ENCODE results near the gene ASPA.
"Not testable (repeated sequence)": the region's sequence is repeated elsewhere in the genome, so short reads cannot be mapped to it uniquely, and the experiment has no call there.

ASPA gene
- 0 reads per million in 4 experiments for total RNA-seq

GRCh38 chr17:3475812-3476610 is at the start of gene ASPA:
TSS of gene ASPA (plus strand) at chr17:3475997. CDS start at chr17:3476160, 163 bp downstream.
- DNase-seq, result no peak

GRCh38 chr17:3433215-3433614 is 42.6 kb upstream of the ASPA start:
- DNase-seq, result not testable (repeated sequence)

- DNase-seq, result no peak
These were observed 42.1 kb upstream of the ASPA start, which contains the start of gene OR1E2 for GRCh38 chr17:3433741-3434140. TSS of gene OR1E2 (minus strand) at chr17:3433841. CDS start at chr17:3433841, 0 bp downstream.

GRCh38 chr17:3438368-3438767 is 37.4 kb upstream of the ASPA start:
- DNase-seq, result no peak

GRCh38 chr17:3440451-3440850 is 35.3 kb upstream of the ASPA start:
- no peak for DNase-seq

GRCh38 chr17:3447625-3448024 is 28.2 kb upstream of the ASPA start:
- no peak for DNase-seq

GRCh38 chr17:3448059-3448665 is 27.6 kb upstream of the ASPA start:
- no peak for DNase-seq

- DNase-seq, result not testable (repeated sequence)
These were observed 9.4 kb upstream of the ASPA start for GRCh38 chr17:3466355-3466754.

- DNase-seq, result no peak
These were observed 6.3 kb upstream of the ASPA start for GRCh38 chr17:3469529-3469928.

GRCh38 chr17:3471599-3471998 is 4.2 kb upstream of the ASPA start, which contains the start of gene SPATA22:
TSS of gene SPATA22 (minus strand) at chr17:3471819. CDS start at chr17:3469325, 2,494 bp downstream.
- no peak for DNase-seq

- no peak for DNase-seq
These were observed 3.7 kb upstream of the ASPA start for GRCh38 chr17:3472137-3472536.

- no peak for DNase-seq
These were observed 1.6 kb upstream of the ASPA start for GRCh38 chr17:3474212-3474611.

- no peak for DNase-seq
These were observed 529 bp upstream of the ASPA start for GRCh38 chr17:3475251-3475685.

- DNase-seq, result no peak
These were observed 4.2 kb downstream of the ASPA start for GRCh38 chr17:3479988-3480387.

GRCh38 chr17:3482852-3483251 is 7.1 kb downstream of the ASPA start:
- DNase-seq, result no peak

GRCh38 chr17:3485481-3486068 is 9.8 kb downstream of the ASPA start:
- no peak for DNase-seq

- no peak for DNase-seq
These were observed 21.3 kb downstream of the ASPA start for GRCh38 chr17:3497101-3497500.

GRCh38 chr17:3501344-3501743 is 25.5 kb downstream of the ASPA start:
- no peak for DNase-seq

- DNase-seq, result no peak
These were observed 26.7 kb downstream of the ASPA start for GRCh38 chr17:3502466-3502865.

GRCh38 chr17:3503285-3503684 is 27.5 kb downstream of the ASPA start:
- DNase-seq, result no peak

- no peak for DNase-seq
These were observed 29.2 kb downstream of the ASPA start for GRCh38 chr17:3505008-3505407.

GRCh38 chr17:3506054-3506453 is 30.3 kb downstream of the ASPA start:
- DNase-seq, result no peak

GRCh38 chr17:3507071-3507470 is 31.3 kb downstream of the ASPA start:
- DNase-seq, result no peak

GRCh38 chr17:3507869-3508268 is 32.1 kb downstream of the ASPA start:
- no peak for DNase-seq

All from effector CD8-positive, alpha-beta T cell (primary cell).